Measurements from ENCODE around the gene C4orf50. TPM values are rescaled to one million over a fixed set of nuclear protein-coding genes. Genes with fewer than 3 reads are reported as not detected.

Gene C4orf50
- polyA plus RNA-seq, 3 donors = not detected

DNA sequence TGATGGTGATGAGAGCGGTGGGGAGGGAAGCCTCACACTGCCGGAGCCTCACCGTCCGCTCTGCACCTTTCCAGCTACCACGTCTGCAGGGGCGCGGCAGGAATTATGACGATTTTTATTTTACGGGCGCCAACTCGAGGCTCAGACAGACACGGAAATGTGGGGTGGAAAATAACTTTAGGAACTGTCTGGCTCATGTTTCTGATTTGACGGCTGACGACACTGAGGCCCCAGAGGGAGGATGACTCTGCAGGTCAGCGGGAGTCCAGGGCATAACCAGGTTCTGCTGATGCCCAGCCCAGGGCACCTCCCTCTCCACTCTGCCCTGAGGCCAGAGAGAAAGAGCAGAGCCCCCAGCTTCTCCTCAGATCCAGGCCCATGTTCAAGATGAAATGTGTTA is 43.9 kb downstream of the C4orf50 start:
- no peak for TF ChIP-seq CTCF (IDR thresholded peaks at IDR 0.05)
- Histone ChIP-seq H2AFZ (ENCODE audit: insufficient read depth, low read depth, low read length, poor library complexity, severe bottlenecking) (no peak overlapping the region), H3K4me1 (ENCODE audit: control insufficient read depth in 1 of 2, insufficient read depth in 2 of 2, low read length in 2 of 2) (no peaks in the 10 kb centered on the region), H3K9ac (ENCODE audit: insufficient read depth, low read length, poor library complexity, severe bottlenecking) (no peak overlapping the region), H3K4me2 (replicated peaks; ENCODE audit: extremely low read depth, low read length, poor library complexity, severe bottlenecking) (no peak overlapping the region), H3K27ac (ENCODE audit: low read depth in 1 of 2, low read length in 2 of 2) (no peak overlapping the region), H3K4me3 (replicated peaks in 1 of 3; ENCODE audit: low read depth in 2 of 3, low read length in 3 of 3) (no peak overlapping the region), H4K20me1 (ENCODE audit: insufficient read depth, low read length) (no peaks in the 10 kb centered on the region), H3K79me2 (ENCODE audit: insufficient read depth, low read length) (no peaks in the 10 kb centered on the region), H3K9me3 (replicated peaks in 1 of 2; ENCODE audit: control insufficient read depth in 1 of 2, insufficient read depth in 1 of 2, low read length in 2 of 2) (no peaks in the 10 kb centered on the region), H3K36me3 (replicated peaks in 1 of 2; ENCODE audit: control insufficient read depth in 1 of 2, insufficient read depth in 2 of 2, low read length in 2 of 2) (no peaks in the 10 kb centered on the region), H3K27me3 (ENCODE audit: control insufficient read depth in 2 of 2, insufficient read depth in 2 of 2, low read length in 2 of 2) (no peaks in the 10 kb centered on the region)
- Mint-ChIP-seq H3K4me1 (no peaks in the 10 kb centered on the region), H3K27me3 (ENCODE audit: low read depth in 3 of 3) (peaks cover 6 to 10% (median 9%) of the 10 kb centered on the region in 3 donors), H3K36me3 (no peaks in the 10 kb centered on the region), H3K4me3 (no peak overlapping the region), H3K27ac (no peak overlapping the region), H3K9me3 (no peaks in the 10 kb centered on the region)
- WGBS (ENCODE audit: insufficient coverage) = 90% methylated on average over 13 of the region's 15 CpGs
- intact Hi-C loops (cut with micrococcal nuclease) = no loop called here
- DNase-seq = no peak

DNA sequence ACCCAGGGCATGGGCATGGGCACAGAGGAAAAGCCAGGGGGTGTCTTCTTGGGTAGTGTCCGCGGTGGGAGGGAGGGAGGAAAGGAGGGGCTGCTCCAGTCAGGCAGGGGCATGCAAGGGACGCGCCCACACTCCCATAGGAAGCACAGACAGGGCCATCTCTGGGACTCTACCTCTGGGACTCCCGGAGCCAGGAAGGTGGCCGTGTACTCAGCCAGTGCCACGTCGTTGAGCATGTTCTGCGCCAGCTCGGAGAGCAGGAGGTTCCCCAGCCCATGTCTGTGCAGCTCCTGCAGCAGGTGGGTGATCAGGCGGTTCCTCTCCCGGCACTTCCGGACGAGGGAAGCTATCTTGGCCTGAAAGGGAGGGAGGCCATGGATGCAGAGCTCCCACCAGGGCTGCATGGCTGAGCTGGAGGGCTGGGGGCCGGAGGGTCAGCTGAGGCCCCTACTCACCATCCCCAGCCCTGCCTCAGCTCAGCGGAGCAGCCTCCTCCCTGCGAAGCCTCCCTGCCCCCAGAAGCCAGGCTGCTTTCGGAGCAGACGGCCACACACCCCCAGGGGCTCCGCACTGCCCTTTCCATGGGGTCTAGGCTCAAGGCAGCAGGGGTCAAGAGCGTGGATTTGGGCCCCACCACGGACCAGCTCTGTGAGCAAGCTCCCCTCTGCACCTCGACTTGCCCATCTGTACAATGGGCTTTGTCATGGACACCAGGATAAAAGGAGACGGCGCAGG is 44.6 kb downstream of the C4orf50 start:
- WGBS (ENCODE audit: insufficient coverage) = 88% methylated on average over 20 of the region's 25 CpGs
- Histone ChIP-seq H3K9ac (ENCODE audit: insufficient read depth, low read length, poor library complexity, severe bottlenecking) (no peak overlapping the region), H3K4me2 (replicated peaks; ENCODE audit: extremely low read depth, low read length, poor library complexity, severe bottlenecking) (no peak overlapping the region), H2AFZ (ENCODE audit: insufficient read depth, low read depth, low read length, poor library complexity, severe bottlenecking) (no peak overlapping the region), H3K4me1 (ENCODE audit: control insufficient read depth in 1 of 2, insufficient read depth in 2 of 2, low read length in 2 of 2) (no peaks in the 10 kb centered on the region), H3K9me3 (replicated peaks in 1 of 2; ENCODE audit: control insufficient read depth in 1 of 2, insufficient read depth in 1 of 2, low read length in 2 of 2) (no peaks in the 10 kb centered on the region), H3K36me3 (replicated peaks in 1 of 2; ENCODE audit: control insufficient read depth in 1 of 2, insufficient read depth in 2 of 2, low read length in 2 of 2) (no peaks in the 10 kb centered on the region), H3K27me3 (ENCODE audit: control insufficient read depth in 2 of 2, insufficient read depth in 2 of 2, low read length in 2 of 2) (no peaks in the 10 kb centered on the region), H3K4me3 (replicated peaks in 1 of 3; ENCODE audit: low read depth in 2 of 3, low read length in 3 of 3) (no peak overlapping the region), H3K79me2 (ENCODE audit: insufficient read depth, low read length) (no peaks in the 10 kb centered on the region), H3K27ac (ENCODE audit: low read depth in 1 of 2, low read length in 2 of 2) (no peak overlapping the region), H4K20me1 (ENCODE audit: insufficient read depth, low read length) (no peaks in the 10 kb centered on the region)
- no peak overlapping the region for H3K4me3 Mint-ChIP-seq
- H3K36me3 Mint-ChIP-seq = no peaks in the 10 kb centered on the region
- intact Hi-C loops (cut with micrococcal nuclease) = no loop called here
- no peaks in the 10 kb centered on the region for H3K9me3 Mint-ChIP-seq
- no peak overlapping the region for H3K27ac Mint-ChIP-seq
- DNase-seq = no peak
- no peak for TF ChIP-seq CTCF (IDR thresholded peaks at IDR 0.05)
- no peaks in the 10 kb centered on the region for H3K4me1 Mint-ChIP-seq
- peaks cover 6 to 11% (median 10%) of the 10 kb centered on the region in 3 donors for H3K27me3 Mint-ChIP-seq (ENCODE audit: low read depth in 3 of 3)
